Nephron progenitor cell (in vitro differentiated cells): ENCODE results near the gene INIP.

Experiments
- DNase-seq: peaks from one replicate; pipeline ENCODE4 v3.0.0; 2021
- H3K27ac Mint-ChIP-seq: 2 replicates; pipeline ENCODE4 v1.8.0; 2021; ENCODE audit warnings: mild to moderate bottlenecking, moderate library complexity, mixed read lengths
- H3K27me3 Mint-ChIP-seq: 2 replicates; pipeline ENCODE4 v1.8.0; 2021; ENCODE audit warnings: mild to moderate bottlenecking, low read depth, mixed read lengths; ENCODE audit not compliant: poor library complexity
- H3K36me3 Mint-ChIP-seq: 2 replicates; pipeline ENCODE4 v1.8.0; 2021; ENCODE audit warnings: low read depth, mixed read lengths
- H3K4me1 Mint-ChIP-seq: 2 replicates; pipeline ENCODE4 v1.8.0; 2021; ENCODE audit warnings: mixed read lengths
- H3K4me3 Mint-ChIP-seq: 2 replicates; pipeline ENCODE4 v1.8.0; 2021; ENCODE audit warnings: mild to moderate bottlenecking, moderate library complexity, mixed read lengths
- H3K9me3 Mint-ChIP-seq: 2 replicates; pipeline ENCODE4 v1.8.0; 2021; ENCODE audit warnings: mild to moderate bottlenecking, moderate library complexity, mixed read lengths
- CTCF ChIP-seq: fragments of 200-600 bp; sonication (generic); IDR thresholded peaks from 2 replicates; pipeline ENCODE4 v1.5.0; 2021; ENCODE audit warnings: antibody characterized with exemption

The INIP gene

GRCh38 chr9:112761912-112762655, 44.2 kb upstream of the INIP start:
- peaks cover 3% of the 10 kb centered on the region for H3K27me3 Mint-ChIP-seq
- peaks cover 8% of the 10 kb centered on the region for H3K36me3 Mint-ChIP-seq
- TF ChIP-seq CTCF = no peak

GRCh38 chr9:112760821-112761220, 42.9 kb upstream of the INIP start:
- Mint-ChIP-seq H3K4me1 (peaks cover 52% of the 10 kb centered on the region), H3K27ac (peak overlapping the region; percentile 52), H3K27me3 (peaks cover 3% of the 10 kb centered on the region), H3K36me3 (no peaks in the 10 kb centered on the region), H3K4me3 (peak overlapping the region; percentile 6), H3K9me3 (peaks cover 3% of the 10 kb centered on the region)
- TF ChIP-seq CTCF = no peak
- no peak for DNase-seq

More at GRCh38 chr9:112761912-112762655, 44.2 kb upstream of the INIP start:
- no peak for DNase-seq
- no peak overlapping the region for H3K4me3 Mint-ChIP-seq
- peaks cover 11% of the 10 kb centered on the region for H3K9me3 Mint-ChIP-seq
- H3K4me1 Mint-ChIP-seq = peaks cover 52% of the 10 kb centered on the region
- H3K27ac Mint-ChIP-seq = peak overlapping the region; percentile 74

GRCh38 chr9:112757940-112758339, 40.0 kb upstream of the INIP start:
- no peaks in the 10 kb centered on the region for H3K9me3 Mint-ChIP-seq
- TF ChIP-seq CTCF = no peak
- no peak overlapping the region for H3K27ac Mint-ChIP-seq
- peaks cover 3% of the 10 kb centered on the region for H3K27me3 Mint-ChIP-seq
- no peaks in the 10 kb centered on the region for H3K36me3 Mint-ChIP-seq
- no peak overlapping the region for H3K4me3 Mint-ChIP-seq
- peaks cover 50% of the 10 kb centered on the region for H3K4me1 Mint-ChIP-seq
- no peak for DNase-seq

- H3K36me3 Mint-ChIP-seq = no peaks in the 10 kb centered on the region
- DNase-seq = no peak
- H3K4me3 Mint-ChIP-seq = no peak overlapping the region
- peaks cover 50% of the 10 kb centered on the region for H3K4me1 Mint-ChIP-seq
- H3K27ac Mint-ChIP-seq = no peak overlapping the region
- TF ChIP-seq CTCF = no peak
- peaks cover 7% of the 10 kb centered on the region for H3K27me3 Mint-ChIP-seq
- H3K9me3 Mint-ChIP-seq = no peaks in the 10 kb centered on the region
Observed at GRCh38 chr9:112757282-112757883, 39.5 kb upstream of the INIP start.

- no peak for DNase-seq
- no peaks in the 10 kb centered on the region for H3K36me3 Mint-ChIP-seq
- H3K27ac Mint-ChIP-seq = no peak overlapping the region
- H3K27me3 Mint-ChIP-seq = peaks cover 7% of the 10 kb centered on the region
- TF ChIP-seq CTCF = no peak
- H3K4me3 Mint-ChIP-seq = no peak overlapping the region
- no peaks in the 10 kb centered on the region for H3K9me3 Mint-ChIP-seq
- H3K4me1 Mint-ChIP-seq = peaks cover 44% of the 10 kb centered on the region
Observed at GRCh38 chr9:112755675-112756074, 37.8 kb upstream of the INIP start.

GRCh38 chr9:112755016-112755427, 37.1 kb upstream of the INIP start:
- H3K27ac Mint-ChIP-seq = peak overlapping the region; percentile 79
- no peak for DNase-seq
- no peaks in the 10 kb centered on the region for H3K36me3 Mint-ChIP-seq
- no peak for TF ChIP-seq CTCF
- H3K4me3 Mint-ChIP-seq = no peak overlapping the region
- peaks cover 42% of the 10 kb centered on the region for H3K4me1 Mint-ChIP-seq
- peaks cover 10% of the 10 kb centered on the region for H3K27me3 Mint-ChIP-seq
- no peaks in the 10 kb centered on the region for H3K9me3 Mint-ChIP-seq
